HepG2 (cell line): ENCODE data around the gene GNG3. TPM values are rescaled to one million over a fixed set of nuclear protein-coding genes. Genes with fewer than 3 reads are reported as not detected.

ENCODE experiments used
- AGO1 ChIP-seq: fragments of 200-400 bp; formaldehyde crosslinking; IDR thresholded peaks from 2 replicates; pipeline ENCODE4 v1.6.1; 2017; ENCODE audit warnings: mild to moderate bottlenecking, low read depth, low read length, moderate library complexity; ENCODE audit not compliant: poor library complexity, severe bottlenecking
- BRCA1 ChIP-seq: sonication (generic); formaldehyde crosslinking; IDR thresholded peaks from 2 replicates; pipeline ENCODE4 v1.4.0; 2020; ENCODE audit warnings: missing genetic modification reagents
- CBFB ChIP-seq: sonication (generic); formaldehyde crosslinking; IDR thresholded peaks from 2 replicates; pipeline ENCODE4 v1.4.0; 2020; ENCODE audit warnings: missing genetic modification reagents
- CHD4 ChIP-seq: fragments of 200-600 bp; sonication (generic); IDR thresholded peaks from 2 replicates; pipeline ENCODE4 v1.7.0; 2017; ENCODE audit warnings: mild to moderate bottlenecking, low read length, borderline replicate concordance
- ETV6 ChIP-seq: sonication (generic); formaldehyde crosslinking; conservative IDR thresholded peaks from 2 replicates; pipeline ENCODE4 v1.4.0; 2020; ENCODE audit warnings: missing genetic modification reagents
- KMT2A ChIP-seq: sonication (generic); formaldehyde crosslinking; IDR thresholded peaks from 2 replicates; pipeline ENCODE4 v1.4.0; 2020; ENCODE audit warnings: missing genetic modification reagents
- NFRKB ChIP-seq: fragments of 450-650 bp; IDR thresholded peaks from 2 replicates; pipeline ENCODE4 v1.6.1; 2017
- PRMT3 ChIP-seq: sonication (generic); formaldehyde crosslinking; IDR thresholded peaks from 2 replicates; pipeline ENCODE4 v1.8.1; 2022; ENCODE audit warnings: low read depth, mild to moderate bottlenecking, moderate library complexity, missing genetic modification reagents, borderline replicate concordance
- RAD51 ChIP-seq: fragments of 450-650 bp; IDR thresholded peaks from 2 replicates; pipeline ENCODE4 v1.6.1; 2016; ENCODE audit warnings: borderline replicate concordance
- TARDBP ChIP-seq: sonication (generic); formaldehyde crosslinking; IDR thresholded peaks from 2 replicates; pipeline ENCODE4 v1.8.0; 2022; ENCODE audit warnings: mild to moderate bottlenecking, missing genetic modification reagents
- XRCC5 ChIP-seq: fragments of 200-400 bp; formaldehyde crosslinking; optimal IDR thresholded peaks from 2 replicates; pipeline ENCODE3; 2017; ENCODE audit warnings: mild to moderate bottlenecking, low read length
- ZMYM3 ChIP-seq: sonication (generic); formaldehyde crosslinking; IDR thresholded peaks from 2 replicates; pipeline ENCODE4 v1.5.1; 2020; ENCODE audit warnings: mild to moderate bottlenecking, missing genetic modification reagents
- ZNF121 ChIP-seq: sonication (generic); formaldehyde crosslinking; IDR thresholded peaks from 2 replicates; pipeline ENCODE4 v1.5.0; 2020; ENCODE audit warnings: mild to moderate bottlenecking, missing genetic modification reagents
- ZNF296 ChIP-seq: sonication (generic); formaldehyde crosslinking; conservative IDR thresholded peaks from 2 replicates; pipeline ENCODE4 v1.5.0; 2020; ENCODE audit warnings: mild to moderate bottlenecking, missing genetic modification reagents
- ZNF772 ChIP-seq: sonication (generic); formaldehyde crosslinking; IDR thresholded peaks from 2 replicates; pipeline ENCODE4 v1.5.0; 2020; ENCODE audit warnings: mild to moderate bottlenecking, missing genetic modification reagents
- polyA plus RNA-seq, 8 experiments: library from polyadenylated mRNA; depleted of rRNA in 3 of 8; stranded (reverse) in 7 of 8; unstranded in 1 of 8; fragments of >200 nt; fragmentation: Illumina TruSeq in 4 of 8; extraction: Trizol in 4 of 8; gene quantifications; 2 replicates each; pipeline versions ENCODE4 v1.2.1 to v1.2.3, GENCODE V29; 2011 to 2016; ENCODE audit warnings: low read depth in 4 of 8, missing spikeins in 1 of 8, mixed read lengths in 1 of 8; ENCODE audit not compliant: insufficient read depth in 1 of 8
- total RNA-seq, 5 experiments: library from RNA; depleted of rRNA; stranded (reverse); fragments of >200 nt; fragmentation: Illumina TruSeq; extraction: Trizol; gene quantifications; 2 replicates each; pipeline ENCODE4 v1.2.3, GENCODE V29; 2016; ENCODE audit warnings: low read depth in 1 of 5
- TF ChIP-seq, protein P1 (sequence below): sonication (generic); formaldehyde crosslinking; IDR thresholded peaks from 2 replicates; pipeline ENCODE4 v1.5.0; 2020; ENCODE audit warnings: mild to moderate bottlenecking, missing genetic modification reagents
- TF ChIP-seq, protein P2 (sequence below): sonication (generic); formaldehyde crosslinking; conservative IDR thresholded peaks from 2 replicates; pipeline ENCODE4 v1.8.0; 2022; ENCODE audit warnings: mild to moderate bottlenecking, moderate library complexity, missing genetic modification reagents
- TF ChIP-seq, protein P3 (sequence below): fragments of 450-650 bp; IDR thresholded peaks from 2 replicates; pipeline ENCODE4 v1.6.1; 2017; ENCODE audit warnings: mild to moderate bottlenecking
- TF ChIP-seq, protein P4 (sequence below): sonication (generic); formaldehyde crosslinking; IDR thresholded peaks from 2 replicates; pipeline ENCODE4 v1.5.1; 2020; ENCODE audit warnings: missing genetic modification reagents, mild to moderate bottlenecking, borderline replicate concordance
- TF ChIP-seq, protein P5 (sequence below): sonication (generic); formaldehyde crosslinking; IDR thresholded peaks from 2 replicates; pipeline ENCODE4 v1.5.0; 2020; ENCODE audit warnings: missing genetic modification reagents, mild to moderate bottlenecking, borderline replicate concordance

The GNG3 gene
- total and polyA plus RNA-seq, 2 of the 13 experiments (the other 11 are each of a cell fraction or from before 2014, with no cell fraction given), result not detected

- TF ChIP-seq, protein P1, sequence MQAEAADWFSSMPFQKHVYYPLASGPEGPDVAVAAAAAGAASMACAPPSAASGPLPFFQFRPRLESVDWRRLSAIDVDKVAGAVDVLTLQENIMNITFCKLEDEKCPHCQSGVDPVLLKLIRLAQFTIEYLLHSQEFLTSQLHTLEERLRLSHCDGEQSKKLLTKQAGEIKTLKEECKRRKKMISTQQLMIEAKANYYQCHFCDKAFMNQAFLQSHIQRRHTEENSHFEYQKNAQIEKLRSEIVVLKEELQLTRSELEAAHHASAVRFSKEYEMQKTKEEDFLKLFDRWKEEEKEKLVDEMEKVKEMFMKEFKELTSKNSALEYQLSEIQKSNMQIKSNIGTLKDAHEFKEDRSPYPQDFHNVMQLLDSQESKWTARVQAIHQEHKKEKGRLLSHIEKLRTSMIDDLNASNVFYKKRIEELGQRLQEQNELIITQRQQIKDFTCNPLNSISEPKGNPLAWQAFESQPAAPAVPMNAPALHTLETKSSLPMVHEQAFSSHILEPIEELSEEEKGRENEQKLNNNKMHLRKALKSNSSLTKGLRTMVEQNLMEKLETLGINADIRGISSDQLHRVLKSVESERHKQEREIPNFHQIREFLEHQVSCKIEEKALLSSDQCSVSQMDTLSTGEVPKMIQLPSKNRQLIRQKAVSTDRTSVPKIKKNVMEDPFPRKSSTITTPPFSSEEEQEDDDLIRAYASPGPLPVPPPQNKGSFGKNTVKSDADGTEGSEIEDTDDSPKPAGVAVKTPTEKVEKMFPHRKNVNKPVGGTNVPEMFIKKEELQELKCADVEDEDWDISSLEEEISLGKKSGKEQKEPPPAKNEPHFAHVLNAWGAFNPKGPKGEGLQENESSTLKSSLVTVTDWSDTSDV (CRISPR knock-in tag), result no peak
- TF ChIP-seq AGO1, result peak; percentile 80
- peak; percentile 75; the same call in 1 of the 2 replicates for TF ChIP-seq CBFB (CRISPR knock-in tag)
- TF ChIP-seq, protein P2, sequence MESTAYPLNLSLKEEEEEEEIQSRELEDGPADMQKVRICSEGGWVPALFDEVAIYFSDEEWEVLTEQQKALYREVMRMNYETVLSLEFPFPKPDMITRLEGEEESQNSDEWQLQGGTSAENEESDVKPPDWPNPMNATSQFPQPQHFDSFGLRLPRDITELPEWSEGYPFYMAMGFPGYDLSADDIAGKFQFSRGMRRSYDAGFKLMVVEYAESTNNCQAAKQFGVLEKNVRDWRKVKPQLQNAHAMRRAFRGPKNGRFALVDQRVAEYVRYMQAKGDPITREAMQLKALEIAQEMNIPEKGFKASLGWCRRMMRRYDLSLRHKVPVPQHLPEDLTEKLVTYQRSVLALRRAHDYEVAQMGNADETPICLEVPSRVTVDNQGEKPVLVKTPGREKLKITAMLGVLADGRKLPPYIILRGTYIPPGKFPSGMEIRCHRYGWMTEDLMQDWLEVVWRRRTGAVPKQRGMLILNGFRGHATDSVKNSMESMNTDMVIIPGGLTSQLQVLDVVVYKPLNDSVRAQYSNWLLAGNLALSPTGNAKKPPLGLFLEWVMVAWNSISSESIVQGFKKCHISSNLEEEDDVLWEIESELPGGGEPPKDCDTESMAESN, result peak; percentile 57; the same call in 1 of the 2 replicates
- TF ChIP-seq TARDBP (CRISPR knock-in tag), result peak; percentile 86
- TF ChIP-seq, protein P3, sequence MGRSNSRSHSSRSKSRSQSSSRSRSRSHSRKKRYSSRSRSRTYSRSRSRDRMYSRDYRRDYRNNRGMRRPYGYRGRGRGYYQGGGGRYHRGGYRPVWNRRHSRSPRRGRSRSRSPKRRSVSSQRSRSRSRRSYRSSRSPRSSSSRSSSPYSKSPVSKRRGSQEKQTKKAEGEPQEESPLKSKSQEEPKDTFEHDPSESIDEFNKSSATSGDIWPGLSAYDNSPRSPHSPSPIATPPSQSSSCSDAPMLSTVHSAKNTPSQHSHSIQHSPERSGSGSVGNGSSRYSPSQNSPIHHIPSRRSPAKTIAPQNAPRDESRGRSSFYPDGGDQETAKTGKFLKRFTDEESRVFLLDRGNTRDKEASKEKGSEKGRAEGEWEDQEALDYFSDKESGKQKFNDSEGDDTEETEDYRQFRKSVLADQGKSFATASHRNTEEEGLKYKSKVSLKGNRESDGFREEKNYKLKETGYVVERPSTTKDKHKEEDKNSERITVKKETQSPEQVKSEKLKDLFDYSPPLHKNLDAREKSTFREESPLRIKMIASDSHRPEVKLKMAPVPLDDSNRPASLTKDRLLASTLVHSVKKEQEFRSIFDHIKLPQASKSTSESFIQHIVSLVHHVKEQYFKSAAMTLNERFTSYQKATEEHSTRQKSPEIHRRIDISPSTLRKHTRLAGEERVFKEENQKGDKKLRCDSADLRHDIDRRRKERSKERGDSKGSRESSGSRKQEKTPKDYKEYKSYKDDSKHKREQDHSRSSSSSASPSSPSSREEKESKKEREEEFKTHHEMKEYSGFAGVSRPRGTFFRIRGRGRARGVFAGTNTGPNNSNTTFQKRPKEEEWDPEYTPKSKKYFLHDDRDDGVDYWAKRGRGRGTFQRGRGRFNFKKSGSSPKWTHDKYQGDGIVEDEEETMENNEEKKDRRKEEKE, result no peak
- no peak for TF ChIP-seq NFRKB
- peak; percentile 70 for TF ChIP-seq XRCC5
- peak; percentile 73 for TF ChIP-seq ZNF772 (CRISPR knock-in tag)
- TF ChIP-seq RAD51, result peak; percentile 87
- no peak for TF ChIP-seq ZNF296 (CRISPR knock-in tag)
- TF ChIP-seq, protein P4, sequence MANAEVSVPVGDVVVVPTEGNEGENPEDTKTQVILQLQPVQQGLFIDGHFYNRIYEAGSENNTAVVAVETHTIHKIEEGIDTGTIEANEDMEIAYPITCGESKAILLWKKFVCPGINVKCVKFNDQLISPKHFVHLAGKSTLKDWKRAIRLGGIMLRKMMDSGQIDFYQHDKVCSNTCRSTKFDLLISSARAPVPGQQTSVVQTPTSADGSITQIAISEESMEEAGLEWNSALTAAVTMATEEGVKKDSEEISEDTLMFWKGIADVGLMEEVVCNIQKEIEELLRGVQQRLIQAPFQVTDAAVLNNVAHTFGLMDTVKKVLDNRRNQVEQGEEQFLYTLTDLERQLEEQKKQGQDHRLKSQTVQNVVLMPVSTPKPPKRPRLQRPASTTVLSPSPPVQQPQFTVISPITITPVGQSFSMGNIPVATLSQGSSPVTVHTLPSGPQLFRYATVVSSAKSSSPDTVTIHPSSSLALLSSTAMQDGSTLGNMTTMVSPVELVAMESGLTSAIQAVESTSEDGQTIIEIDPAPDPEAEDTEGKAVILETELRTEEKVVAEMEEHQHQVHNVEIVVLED (CRISPR knock-in tag), result peak; percentile 75; the same call in 1 of the 2 replicates
- TF ChIP-seq KMT2A, result peak; percentile 95
- TF ChIP-seq CHD4, result no peak
- peak; percentile 90; the same call in 1 of the 2 replicates for TF ChIP-seq ETV6 (CRISPR knock-in tag)
- no peak for TF ChIP-seq BRCA1 (CRISPR knock-in tag)
- TF ChIP-seq ZMYM3, result peak; percentile 48
- no peak for TF ChIP-seq PRMT3 (CRISPR knock-in tag)
- TF ChIP-seq ZNF121, result no peak
- TF ChIP-seq, protein P5, sequence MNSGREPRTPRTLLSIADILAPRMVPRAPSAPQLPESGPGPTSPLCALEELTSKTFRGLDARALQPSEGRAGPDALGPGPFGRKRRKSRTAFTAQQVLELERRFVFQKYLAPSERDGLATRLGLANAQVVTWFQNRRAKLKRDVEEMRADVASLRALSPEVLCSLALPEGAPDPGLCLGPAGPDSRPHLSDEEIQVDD (CRISPR knock-in tag), result no peak
These were observed 28.4 kb upstream of the GNG3 start, which contains the start of gene UBXN1 (continued) for GRCh38 chr11:62678770-62679696.
